LoVo (cell line): ENCODE measurements around the gene ZFP62.
"Not testable (repeated sequence)": the region's sequence is repeated elsewhere in the genome, so short reads cannot be mapped to it uniquely, and the experiment has no call there.

Source experiments
- DNase-seq: peaks from one replicate; pipeline ENCODE4 v3.0.0-alpha.2; 2016; ENCODE audit warnings: low spot score

ZFP62 gene

GRCh38 chr5:180830253-180831138, 30.6 kb downstream of the ZFP62 start:
- DNase-seq, result no peak

- DNase-seq, result no peak
These were observed 31.4 kb downstream of the ZFP62 start for GRCh38 chr5:180829726-180830125.

- not testable (repeated sequence) for DNase-seq
These were observed 32.1 kb downstream of the ZFP62 start for GRCh38 chr5:180828756-180829531.

- DNase-seq, result not testable (repeated sequence)
These were observed 33.7 kb downstream of the ZFP62 start for GRCh38 chr5:180827374-180827773.

GRCh38 chr5:180825768-180826525, 35.1 kb downstream of the ZFP62 start:
- DNase-seq, result peak; percentile 64

- no peak for DNase-seq
These were observed 36.2 kb downstream of the ZFP62 start for GRCh38 chr5:180824630-180825476.

- DNase-seq, result no peak
These were observed 37.0 kb downstream of the ZFP62 start for GRCh38 chr5:180823940-180824629.

- DNase-seq, result no peak
These were observed 37.7 kb downstream of the ZFP62 start for GRCh38 chr5:180823346-180823745.

GRCh38 chr5:180821538-180821937, 39.5 kb downstream of the ZFP62 start:
- no peak for DNase-seq

GRCh38 chr5:180820788-180821321, 40.2 kb downstream of the ZFP62 start:
- DNase-seq, result no peak

GRCh38 chr5:180818677-180819341, 42.3 kb downstream of the ZFP62 start:
- DNase-seq, result no peak

- DNase-seq, result no peak
These were observed 43.0 kb downstream of the ZFP62 start for GRCh38 chr5:180817893-180818674.

GRCh38 chr5:180816608-180817534, 44.2 kb downstream of the ZFP62 start:
- no peak for DNase-seq

GRCh38 chr5:180815293-180815917, 45.7 kb downstream of the ZFP62 start:
- DNase-seq, result no peak

- no peak for DNase-seq
These were observed 47.7 kb downstream of the ZFP62 start for GRCh38 chr5:180813420-180813819.

GRCh38 chr5:180811623-180812124, 49.4 kb downstream of the ZFP62 start:
- no peak for DNase-seq

- DNase-seq, result no peak
These were observed 50.0 kb downstream of the ZFP62 start for GRCh38 chr5:180810959-180811622.
